HCT116 (cell line): ENCODE measurements around the gene FAM89B.

ENCODE experiments used
- RAD21 ChIP-seq: IDR thresholded peaks from 2 replicates; pipeline ENCODE4 v1.6.1; 2012; ENCODE audit warnings: low read depth, mild to moderate bottlenecking
- YY1 ChIP-seq: IDR thresholded peaks from 2 replicates; pipeline ENCODE4 v1.6.1; 2011; ENCODE audit warnings: low read length, low read depth, moderate library complexity, mild to moderate bottlenecking; ENCODE audit not compliant: insufficient replicate concordance; ENCODE audit errors: extremely low read depth
- TF ChIP-seq, protein P1 (sequence below): IDR thresholded peaks from 2 replicates; pipeline ENCODE4 v1.6.1; 2012
- TF ChIP-seq, protein P2 (sequence below): IDR thresholded peaks from 2 replicates; pipeline ENCODE4 v1.6.1; 2012; ENCODE audit warnings: low read depth
- TF ChIP-seq, protein P3 (sequence below), 3 experiments: fragments of 200-600 bp in 1 of 3; sonication (generic) in 1 of 3; IDR thresholded peaks in 2 of 3; conservative IDR thresholded peaks in 1 of 3; 2 replicates each; pipeline ENCODE4 v1.5.1; 2012 to 2017; ENCODE audit warnings: low read depth in 2 of 3, low read length in 2 of 3, antibody characterized with exemption in 1 of 3, borderline replicate concordance in 1 of 3, control low read depth in 1 of 3, mild to moderate bottlenecking in 1 of 3, mixed read lengths in 1 of 3, mixed run types in 1 of 3, moderate library complexity in 1 of 3; ENCODE audit not compliant: insufficient read depth in 1 of 3

DNA sequence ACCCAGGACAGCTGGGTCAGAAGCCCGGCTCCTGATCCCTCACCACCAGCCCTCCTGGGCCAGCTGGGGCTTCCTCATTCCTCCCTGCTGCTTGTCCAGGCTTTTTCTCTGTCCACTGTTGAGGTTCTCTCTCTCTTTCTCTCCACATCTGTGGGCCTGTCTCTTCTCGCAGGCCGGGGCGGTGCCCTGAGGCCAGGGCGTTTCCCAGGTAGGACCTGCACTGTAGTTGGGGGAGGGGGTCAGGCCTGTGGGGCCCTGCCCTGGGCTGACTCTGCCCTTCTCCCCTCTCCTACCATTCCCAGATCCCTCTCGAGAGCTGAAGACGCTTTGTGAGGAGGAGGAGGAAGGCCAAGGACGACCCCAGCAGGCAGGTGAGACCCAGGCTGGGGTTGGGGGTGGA, 8.4 kb downstream of the FAM89B start:
- TF ChIP-seq, protein P1, sequence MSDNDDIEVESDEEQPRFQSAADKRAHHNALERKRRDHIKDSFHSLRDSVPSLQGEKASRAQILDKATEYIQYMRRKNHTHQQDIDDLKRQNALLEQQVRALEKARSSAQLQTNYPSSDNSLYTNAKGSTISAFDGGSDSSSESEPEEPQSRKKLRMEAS = no peak
- TF ChIP-seq, protein P2, sequence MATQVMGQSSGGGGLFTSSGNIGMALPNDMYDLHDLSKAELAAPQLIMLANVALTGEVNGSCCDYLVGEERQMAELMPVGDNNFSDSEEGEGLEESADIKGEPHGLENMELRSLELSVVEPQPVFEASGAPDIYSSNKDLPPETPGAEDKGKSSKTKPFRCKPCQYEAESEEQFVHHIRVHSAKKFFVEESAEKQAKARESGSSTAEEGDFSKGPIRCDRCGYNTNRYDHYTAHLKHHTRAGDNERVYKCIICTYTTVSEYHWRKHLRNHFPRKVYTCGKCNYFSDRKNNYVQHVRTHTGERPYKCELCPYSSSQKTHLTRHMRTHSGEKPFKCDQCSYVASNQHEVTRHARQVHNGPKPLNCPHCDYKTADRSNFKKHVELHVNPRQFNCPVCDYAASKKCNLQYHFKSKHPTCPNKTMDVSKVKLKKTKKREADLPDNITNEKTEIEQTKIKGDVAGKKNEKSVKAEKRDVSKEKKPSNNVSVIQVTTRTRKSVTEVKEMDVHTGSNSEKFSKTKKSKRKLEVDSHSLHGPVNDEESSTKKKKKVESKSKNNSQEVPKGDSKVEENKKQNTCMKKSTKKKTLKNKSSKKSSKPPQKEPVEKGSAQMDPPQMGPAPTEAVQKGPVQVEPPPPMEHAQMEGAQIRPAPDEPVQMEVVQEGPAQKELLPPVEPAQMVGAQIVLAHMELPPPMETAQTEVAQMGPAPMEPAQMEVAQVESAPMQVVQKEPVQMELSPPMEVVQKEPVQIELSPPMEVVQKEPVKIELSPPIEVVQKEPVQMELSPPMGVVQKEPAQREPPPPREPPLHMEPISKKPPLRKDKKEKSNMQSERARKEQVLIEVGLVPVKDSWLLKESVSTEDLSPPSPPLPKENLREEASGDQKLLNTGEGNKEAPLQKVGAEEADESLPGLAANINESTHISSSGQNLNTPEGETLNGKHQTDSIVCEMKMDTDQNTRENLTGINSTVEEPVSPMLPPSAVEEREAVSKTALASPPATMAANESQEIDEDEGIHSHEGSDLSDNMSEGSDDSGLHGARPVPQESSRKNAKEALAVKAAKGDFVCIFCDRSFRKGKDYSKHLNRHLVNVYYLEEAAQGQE = no peak
- TF ChIP-seq RAD21 = no peak
- TF ChIP-seq, protein P3, sequence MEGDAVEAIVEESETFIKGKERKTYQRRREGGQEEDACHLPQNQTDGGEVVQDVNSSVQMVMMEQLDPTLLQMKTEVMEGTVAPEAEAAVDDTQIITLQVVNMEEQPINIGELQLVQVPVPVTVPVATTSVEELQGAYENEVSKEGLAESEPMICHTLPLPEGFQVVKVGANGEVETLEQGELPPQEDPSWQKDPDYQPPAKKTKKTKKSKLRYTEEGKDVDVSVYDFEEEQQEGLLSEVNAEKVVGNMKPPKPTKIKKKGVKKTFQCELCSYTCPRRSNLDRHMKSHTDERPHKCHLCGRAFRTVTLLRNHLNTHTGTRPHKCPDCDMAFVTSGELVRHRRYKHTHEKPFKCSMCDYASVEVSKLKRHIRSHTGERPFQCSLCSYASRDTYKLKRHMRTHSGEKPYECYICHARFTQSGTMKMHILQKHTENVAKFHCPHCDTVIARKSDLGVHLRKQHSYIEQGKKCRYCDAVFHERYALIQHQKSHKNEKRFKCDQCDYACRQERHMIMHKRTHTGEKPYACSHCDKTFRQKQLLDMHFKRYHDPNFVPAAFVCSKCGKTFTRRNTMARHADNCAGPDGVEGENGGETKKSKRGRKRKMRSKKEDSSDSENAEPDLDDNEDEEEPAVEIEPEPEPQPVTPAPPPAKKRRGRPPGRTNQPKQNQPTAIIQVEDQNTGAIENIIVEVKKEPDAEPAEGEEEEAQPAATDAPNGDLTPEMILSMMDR (IDR thresholded peaks at IDR 0.05 in 2 of 3, conservative IDR thresholded peaks at IDR 0.05 in 1 of 3; ENCODE audit: borderline replicate concordance in 1 of 3, insufficient read depth in 1 of 3, low read depth in 2 of 3, low read length in 2 of 3) = no peak
- no peak for TF ChIP-seq YY1
